T-helper 22 cell (primary cell): ENCODE results near the gene PGAP2.

ENCODE experiments used
- DNase-seq: peaks from one replicate; pipeline ENCODE4 v3.0.0-alpha.2; 2020; ENCODE audit warnings: low read depth

Gene PGAP2

DNA sequence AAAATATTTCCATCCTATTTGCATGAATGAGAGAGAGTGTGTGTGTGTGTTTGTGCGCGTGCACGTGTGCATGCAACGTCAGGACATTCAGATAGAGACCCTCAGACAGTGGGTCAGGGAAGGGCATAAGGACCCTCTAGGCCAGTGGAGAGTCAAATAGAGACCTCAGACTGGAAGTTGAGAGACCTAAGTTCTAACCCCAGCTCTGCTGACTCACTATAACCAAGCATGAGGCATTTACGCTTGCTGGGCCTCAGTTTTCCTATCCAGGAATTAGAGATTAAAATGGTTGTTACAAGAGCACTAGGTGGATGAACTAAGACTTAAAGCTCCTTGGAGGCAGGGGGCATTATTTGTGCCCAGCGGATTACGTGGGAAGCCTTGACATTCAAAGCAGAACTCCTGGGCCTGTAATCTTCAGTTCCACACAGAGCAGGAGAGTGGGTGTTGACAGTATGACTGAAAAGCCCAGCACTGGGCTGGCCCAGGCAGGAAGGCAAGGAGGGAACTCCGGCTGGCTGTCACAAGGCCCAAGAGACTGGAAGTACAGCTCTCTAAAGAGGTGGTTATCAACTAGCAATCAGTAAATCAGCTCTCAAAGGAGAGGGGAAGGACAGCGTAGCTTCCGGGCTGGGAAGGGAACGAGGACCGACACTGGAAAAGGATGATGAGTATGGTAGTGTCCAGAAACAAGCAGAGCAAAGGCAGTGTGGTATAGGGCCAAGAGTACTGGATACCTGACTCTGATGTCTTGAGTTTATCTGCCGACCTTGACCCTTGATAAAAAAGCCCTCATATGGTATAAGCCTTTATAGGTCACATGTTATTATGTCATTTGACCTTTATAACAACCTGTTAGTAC lies 23.2 kb downstream of the PGAP2 start:
- DNase-seq, result no peak

DNA sequence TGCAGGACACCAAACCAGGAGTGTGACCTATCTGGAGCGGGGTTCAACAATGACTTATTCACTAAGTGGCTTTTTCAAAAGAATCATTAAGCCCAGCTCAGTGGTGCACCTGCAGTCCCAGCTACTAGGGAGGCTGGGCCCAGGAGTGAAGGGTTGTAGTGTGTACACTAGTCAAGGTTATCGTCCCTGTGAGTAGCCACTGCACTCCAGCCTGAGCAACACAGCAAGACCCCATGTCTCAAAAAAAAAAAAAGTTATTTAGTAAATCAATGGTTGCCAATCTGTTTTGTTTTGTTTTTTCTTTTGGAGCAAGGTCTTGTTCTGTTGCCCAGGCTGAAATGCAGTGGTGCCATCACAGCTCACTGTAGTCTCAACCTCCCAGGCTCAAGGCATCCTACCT lies 24.5 kb downstream of the PGAP2 start:
- DNase-seq, result no peak

DNA sequence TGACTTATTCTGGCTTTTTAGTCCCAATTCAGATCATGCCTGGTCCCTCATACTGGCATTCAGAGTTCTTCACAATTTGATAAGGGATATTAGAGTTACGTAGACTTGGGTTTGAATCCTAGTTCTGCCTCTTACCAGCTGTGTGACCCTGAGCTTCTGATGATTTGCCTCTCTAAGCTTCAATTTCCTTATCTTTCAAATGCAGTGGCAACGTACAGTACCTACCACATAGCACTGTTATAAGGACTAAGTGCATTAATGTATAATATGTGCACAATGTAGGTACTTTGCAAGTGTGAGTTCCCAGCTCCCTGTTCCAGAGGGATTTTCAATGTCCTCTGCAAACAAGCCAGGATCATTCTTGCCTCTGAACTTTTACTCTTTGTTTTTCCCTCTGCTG lies 25.1 kb downstream of the PGAP2 start:
- no peak for DNase-seq

DNA sequence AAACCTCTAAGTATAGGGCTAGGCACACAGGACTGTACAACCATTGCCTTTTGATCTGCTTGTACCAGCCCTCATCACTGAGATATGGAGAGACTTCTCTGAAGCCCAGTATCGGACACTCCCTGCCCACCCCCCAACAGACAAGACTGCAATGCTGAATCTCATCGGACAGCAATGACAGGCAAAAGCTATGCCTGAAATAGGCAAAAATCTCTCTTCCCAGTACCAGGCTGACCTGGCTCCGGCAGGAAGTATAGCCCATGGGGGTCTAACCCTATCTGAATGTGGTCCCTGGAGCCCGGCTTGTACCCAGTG lies 25.9 kb downstream of the PGAP2 start:
- no peak for DNase-seq

DNA sequence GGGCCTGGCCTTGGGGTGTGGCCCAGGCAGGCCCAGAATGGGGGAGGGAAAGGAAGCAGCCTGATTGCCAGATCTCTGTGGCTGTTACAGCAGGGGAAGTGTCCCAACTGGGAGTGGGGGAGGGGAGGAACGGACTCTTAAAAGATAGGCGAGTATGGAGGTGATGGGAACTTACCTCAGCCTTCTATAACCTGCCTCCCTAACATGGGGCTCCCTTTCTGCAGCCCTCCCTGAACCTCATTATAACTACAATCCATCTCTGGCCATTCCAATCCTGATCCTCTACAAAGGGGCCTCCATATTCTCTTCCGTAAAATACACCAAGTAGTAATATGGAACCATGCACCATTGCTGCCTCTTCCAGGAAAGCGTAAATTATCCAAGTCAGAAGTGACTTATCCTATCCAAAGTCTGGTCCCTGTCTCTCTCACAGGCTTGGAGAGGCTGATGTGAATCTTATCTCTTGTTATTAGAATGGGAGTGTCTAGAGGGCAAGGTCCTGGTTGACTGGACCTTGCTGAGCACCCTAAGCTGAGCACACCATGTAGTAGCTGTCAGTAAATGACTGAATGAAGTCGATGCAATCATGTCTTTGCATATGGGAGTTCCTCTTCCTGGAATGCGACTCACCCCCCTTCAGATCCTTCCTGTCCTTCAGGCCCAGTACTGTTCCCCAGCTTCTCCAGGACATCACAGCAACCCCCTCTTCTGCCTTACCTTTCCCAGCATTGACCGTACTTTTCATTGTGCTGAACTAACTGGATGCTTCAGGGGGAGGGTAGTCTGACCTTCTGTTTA lies 26.5 kb downstream of the PGAP2 start:
- DNase-seq, result no peak

DNA sequence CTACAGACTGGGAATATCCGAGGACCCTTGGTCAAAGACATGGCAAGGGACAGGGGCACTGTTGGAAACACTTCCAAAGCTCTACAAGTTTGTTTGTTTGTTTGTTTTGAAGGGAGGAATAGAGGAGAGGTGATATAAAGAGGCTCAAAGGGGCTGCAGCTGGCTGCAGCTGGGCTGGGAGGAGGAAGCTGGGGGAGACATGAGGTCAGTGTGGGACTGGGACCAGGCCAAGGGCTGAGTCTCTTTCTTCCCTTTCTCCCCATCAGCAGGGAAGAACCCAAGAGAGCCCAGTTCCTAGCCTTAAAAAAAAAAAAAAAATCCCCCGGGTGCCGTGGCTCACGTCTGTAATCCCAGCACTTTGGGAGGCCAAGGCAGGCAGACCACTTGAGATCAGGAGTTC lies 27.4 kb downstream of the PGAP2 start:
- DNase-seq, result no peak

DNA sequence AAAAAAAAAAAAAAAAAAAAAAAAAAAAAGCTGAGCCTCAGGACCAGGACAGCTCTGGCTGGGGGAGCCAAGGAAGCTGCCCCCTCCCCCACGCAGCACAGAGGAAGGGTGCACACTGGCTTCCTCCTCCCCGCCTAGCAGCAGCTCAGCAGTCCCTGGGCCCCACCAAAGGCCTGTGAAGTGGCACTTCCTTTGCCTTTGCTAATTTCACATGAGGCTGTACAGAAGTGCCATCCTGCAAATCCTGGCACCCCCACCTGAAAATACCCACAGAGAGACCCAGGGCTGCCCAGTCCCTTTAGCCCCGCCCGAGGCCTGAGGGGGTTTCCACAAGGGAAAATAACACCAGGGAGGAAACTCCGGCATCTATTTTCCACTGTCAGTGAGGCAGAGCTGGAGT lies 28.5 kb downstream of the PGAP2 start:
- DNase-seq, result peak; percentile 49

DNA sequence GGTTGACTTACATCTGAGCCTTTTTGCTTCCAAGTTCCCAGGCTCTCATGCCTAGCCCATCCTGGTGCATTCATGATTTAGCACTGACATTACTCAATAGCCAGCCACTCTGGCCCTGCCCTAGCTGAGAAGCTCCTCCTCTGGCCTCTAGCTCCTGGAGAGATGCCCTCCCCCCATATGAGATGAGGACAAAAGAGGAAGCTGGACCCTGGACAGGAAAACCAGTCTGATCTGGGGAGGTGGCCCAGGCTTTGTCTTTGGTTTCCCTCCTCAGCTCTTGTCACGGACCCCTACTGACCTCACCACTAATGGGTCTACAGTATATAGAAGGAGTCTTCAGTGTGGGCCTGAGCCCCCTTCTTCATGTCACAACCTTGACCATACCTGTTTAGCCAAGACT lies 29.4 kb downstream of the PGAP2 start:
- no peak for DNase-seq

DNA sequence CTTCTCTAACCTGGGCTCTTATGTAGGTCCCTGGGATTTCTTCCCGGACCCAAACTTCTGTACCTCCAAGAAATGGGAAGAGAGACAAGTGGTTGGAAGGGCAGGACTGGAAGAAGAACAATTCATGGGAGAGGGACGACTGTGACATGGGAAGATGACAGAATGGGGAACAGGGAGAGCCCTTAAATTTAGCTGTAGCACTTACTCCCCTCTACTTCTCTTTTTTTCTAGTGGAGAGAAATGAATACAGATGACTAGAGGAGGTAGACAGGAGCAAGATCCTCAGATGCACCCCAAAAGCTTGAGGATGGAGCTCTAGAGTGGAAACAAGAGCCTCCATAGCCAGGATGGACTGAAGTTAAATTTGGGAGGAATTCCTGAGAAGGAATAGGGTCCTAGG lies 30.1 kb downstream of the PGAP2 start:
- no peak for DNase-seq

DNA sequence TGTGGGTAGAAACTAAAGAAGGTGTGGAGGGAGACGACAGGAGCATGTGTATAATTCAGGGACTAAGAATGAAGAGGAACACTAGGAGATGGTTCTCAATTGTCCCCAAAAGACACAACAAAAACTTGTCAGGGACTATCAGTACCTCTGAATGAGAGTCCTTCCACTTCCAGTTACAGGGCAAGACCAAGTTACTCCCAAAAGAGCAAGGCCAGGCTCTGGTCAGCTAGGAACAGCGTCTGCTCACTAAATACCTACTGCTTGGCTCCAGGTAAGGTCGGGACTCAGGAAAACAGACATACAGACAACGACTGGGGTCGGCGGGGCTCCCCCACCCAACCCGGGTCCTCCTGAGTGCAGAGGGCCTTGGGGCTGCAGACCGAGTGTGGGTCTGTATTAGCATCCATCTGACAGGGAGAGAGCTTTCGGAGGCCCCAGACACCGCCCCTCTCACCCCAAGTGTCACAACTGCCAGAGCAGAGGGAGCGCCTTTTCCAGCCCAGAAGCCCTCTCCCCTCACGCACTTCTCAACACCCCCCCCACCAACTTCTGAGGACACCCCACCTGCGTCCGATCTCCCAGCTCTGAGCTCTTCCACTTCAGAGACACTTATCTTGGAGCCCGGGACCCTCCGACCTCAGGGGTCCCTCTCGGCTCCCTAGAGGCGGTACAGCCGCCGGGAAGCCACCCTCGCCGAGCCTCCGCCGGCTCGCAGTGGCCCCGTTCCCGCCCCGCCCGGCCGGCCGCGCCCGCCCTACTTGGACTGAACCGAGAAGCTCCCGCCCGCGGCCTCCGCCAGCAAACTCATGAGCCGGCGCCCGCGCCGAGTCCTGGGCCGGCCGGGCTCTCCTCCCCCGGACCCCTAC lies 31.9 kb downstream of the PGAP2 start:
- DNase-seq, result peak; percentile 26

DNA sequence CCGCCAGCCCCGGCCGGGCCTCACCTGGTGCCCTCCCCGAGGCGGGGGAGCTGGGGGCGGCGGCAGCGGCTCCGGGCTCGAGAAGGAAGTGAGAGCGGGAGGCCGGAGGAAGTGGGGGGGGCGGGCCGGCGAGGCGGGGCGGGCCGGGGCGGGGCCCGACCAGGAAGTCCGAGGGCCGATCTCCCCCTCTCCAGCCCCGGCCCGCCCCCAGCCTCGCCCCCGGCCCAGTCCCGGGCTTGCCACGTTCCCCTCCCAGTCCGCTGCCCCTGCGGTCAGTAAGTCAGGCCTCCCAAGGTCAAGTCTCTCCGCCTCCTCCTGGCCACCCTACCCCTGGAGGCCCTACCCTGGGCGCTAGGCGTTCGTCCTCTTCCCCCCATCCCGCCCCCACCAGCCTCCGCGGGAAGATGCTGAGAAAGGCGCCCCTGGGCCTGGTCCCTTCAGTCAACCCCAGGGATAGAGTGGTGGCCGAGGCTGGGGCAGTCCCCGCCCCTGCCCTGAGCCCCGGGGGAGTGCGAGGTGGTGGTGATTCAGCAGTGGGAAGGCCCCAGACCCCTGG lies 32.6 kb downstream of the PGAP2 start, which contains the start of gene RHOG:
Gene RHOG, minus strand, starts transcription at position 90 of the 556 bp plus-strand sequence. CDS start 12,821 bp downstream, outside the sequence.
- DNase-seq, result no peak

DNA sequence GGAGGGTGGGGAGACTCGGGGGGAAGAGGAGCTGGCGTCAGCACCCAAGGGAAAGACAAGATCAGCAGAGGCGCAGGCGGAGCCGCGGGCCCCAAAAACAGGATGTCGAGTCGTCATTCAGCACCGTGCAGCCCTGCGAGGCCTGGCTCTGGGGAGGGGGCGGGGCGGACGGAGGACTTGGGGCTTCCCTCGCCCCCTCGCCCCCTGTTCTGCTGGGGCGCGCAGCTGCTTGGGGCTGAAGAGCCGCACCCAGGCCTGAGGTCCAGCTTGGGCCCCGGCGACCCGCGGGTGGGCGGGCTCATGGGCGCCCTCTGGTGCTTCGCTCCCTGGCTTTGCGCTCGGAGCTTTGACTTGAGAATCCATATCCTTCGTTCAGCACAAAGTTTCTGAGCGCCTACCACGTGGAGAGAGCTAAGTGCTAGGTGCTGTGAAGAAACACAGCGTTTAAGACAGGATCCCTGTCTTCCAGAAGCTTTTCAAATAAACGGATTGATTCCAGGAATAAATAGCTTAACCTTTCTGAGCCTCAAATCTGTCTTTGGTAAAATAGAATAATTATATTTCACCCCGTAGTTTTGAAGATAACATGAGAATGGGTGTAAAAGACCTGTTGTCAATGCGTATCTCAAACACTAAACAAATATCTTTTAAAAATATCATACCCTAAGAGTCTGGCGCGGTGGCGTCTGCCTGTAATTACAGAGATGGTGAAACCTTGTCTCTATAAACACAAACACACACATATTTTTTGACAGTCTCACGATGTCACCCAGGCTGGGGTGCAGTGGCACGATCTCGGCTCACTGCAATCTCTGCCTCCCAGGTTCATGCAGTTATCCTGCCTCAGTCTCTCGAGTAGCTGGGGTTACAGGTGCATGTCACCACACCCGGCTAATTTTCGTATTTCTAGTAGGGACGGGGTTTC lies 33.3 kb downstream of the PGAP2 start:
- DNase-seq, result peak; percentile 97

DNA sequence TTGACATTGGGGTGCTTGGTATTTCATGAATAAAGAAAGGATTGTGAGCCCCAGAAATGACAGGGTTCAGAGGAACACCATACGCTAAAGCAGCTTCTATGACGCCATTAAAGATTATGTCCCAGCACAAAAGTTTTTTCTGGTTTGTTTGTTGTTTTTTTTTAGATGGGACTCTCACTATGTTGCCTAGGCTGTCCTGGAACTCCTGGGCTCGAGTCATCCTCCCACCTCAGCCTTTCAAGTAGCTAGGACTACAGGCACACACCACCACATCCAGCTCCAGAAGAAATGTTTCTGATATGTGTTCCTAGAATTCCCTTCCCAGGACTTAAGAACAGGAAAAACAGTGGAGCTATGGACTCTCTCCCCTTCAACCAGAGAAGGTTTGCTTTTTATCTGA lies 35.0 kb downstream of the PGAP2 start:
- DNase-seq, result no peak

DNA sequence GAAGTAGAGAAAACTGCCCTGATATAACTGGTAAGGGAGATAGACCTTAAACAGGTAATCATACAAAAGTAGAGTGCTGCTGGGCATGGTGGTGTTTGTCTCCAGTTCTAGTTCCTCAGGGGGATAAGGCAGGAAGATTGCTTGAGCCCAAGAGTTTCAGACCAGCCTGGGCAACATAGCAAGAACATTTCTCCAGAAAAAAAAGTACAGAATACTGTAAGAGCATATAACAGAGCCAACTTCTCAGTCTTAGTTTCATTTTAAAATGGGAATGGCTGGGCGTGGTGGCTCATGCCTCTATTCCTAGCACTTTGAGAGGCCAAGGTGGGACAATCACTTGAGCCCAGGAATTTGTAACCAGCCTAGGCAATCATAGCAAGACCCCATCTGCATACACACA lies 36.9 kb downstream of the PGAP2 start:
- no peak for DNase-seq

DNA sequence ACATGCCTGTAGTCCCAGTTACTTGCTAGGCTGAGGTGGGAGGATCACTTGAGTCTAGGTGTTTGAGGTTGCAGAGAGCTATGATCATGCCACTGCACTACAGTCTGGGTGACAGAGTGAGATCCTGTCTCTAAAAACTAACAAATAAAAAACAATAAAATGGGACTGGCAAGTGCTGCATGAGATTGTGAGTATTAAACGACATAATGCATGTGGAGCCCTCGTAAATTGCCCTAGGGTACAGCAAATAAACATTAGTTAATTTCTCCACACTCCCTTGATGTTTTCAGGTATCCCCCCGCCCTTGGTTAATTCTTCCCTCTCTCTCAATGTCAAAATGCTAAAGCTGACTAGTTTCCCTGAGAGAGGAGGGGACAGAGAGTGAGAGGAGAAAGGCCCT lies 37.3 kb downstream of the PGAP2 start:
- DNase-seq, result no peak

DNA sequence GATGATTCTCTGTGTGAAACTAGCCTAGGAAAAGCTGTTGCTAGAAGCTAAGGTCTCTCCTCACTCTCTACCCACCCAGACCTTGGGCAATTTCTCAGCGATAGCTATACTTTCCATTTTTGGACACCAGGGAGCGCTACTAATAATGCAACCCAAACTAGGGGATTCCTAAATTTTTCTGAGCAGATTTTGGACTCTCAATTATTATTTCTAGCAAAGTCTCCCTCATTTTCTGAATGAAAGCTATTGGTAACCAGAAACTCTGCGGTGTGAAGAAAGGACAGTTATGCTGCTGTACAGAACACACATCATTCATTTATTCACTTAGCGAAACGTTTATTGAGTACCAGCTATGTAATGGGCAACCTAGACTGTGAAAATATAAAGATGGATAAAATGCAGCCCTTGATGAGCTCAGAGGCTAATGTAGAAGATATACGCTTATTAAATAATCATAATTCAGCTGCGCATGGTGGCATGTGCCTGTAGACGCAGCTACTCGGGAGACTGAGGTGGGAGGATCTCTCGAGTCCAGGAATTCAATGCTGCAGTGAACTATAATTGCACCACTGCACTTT lies 41.0 kb downstream of the PGAP2 start:
- no peak for DNase-seq

DNA sequence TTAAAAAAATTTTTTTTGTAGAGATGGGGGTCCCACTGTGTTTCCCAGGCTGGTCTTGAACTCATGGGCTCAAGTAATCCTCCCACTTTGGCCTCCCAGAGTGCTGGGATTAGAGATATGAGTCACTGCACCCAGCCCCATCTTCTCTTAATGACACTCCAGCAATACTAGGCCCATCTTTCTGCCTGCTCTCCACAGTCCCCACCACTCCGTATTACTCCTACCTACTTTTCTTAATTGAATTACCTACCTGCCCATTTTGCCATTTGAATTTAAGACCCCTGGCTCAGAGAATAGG lies 45.1 kb downstream of the PGAP2 start:
- no peak for DNase-seq

DNA sequence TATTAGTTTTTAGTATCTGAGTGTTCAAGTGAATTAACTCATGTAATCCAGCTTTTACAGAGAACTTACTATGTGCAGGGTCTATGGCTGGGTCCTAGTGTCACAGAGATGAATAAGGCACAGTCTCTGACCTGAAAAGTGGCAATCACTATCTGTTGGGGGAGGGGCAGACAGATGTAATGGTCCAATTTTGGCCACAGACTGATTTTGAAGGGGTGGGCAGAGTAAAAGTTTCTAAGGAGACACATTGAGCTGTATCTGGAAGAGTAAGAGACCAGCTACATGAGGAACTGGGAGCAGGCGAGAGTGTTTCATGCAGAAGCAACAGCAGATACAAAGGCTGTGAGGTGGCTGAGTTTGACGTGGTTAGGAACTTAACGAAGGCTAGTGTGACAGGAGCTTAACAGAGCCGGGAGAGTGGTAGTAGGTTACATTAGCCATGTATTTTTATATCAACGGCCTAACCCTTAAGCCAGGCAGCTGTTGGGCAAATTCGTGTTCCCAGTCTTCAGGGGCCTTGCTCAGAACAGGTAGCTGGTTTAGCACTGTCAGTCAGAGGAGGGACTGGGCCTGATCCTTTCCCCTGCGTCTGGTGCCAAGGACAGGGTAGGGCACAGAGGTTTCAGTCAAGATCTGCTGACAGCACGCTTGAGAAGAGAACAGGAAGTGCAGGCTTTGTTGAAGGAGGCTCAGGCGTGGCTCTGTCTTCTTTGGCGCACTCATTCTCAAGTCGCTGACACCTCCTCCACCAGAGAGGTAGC lies 45.7 kb downstream of the PGAP2 start:
- DNase-seq, result peak; percentile 58

DNA sequence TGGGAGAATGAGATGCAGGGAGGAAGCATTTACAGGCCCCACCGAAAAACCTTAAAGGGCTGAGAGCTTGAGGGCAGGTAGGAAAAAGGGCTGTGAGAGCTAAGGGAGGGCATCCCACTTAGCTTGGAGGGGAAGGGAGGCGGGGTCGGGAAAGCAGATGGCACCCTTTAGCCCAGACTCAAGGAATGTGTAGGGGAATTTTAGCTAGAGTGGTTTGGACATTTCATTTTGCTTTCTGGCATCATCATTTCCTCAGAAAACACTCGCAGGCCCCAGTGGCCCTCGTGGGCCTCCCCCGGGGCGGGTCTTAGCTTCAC lies 46.3 kb downstream of the PGAP2 start:
- no peak for DNase-seq
